ENCODE data around the gene PARD3B.
A peak's percentile ranks its signal among the peaks of the same experiment; 100 is the strongest.

PARD3B gene

GRCh38 chr2:205657579-205657978 lies 1112.3 kb downstream of the PARD3B start:
- CTCF ChIA-PET: no interaction called here
- POLR2A ChIA-PET (ENCODE audit: low non-redundant PET): no interaction called here
- H3K27ac ChIP-seq: no peak overlapping the region
- DNase-seq (ENCODE audit: low spot score): no peak
- no peak for TF ChIP-seq CTCF (conservative IDR thresholded peaks at IDR 0.05; ENCODE audit: low read depth)

DNA sequence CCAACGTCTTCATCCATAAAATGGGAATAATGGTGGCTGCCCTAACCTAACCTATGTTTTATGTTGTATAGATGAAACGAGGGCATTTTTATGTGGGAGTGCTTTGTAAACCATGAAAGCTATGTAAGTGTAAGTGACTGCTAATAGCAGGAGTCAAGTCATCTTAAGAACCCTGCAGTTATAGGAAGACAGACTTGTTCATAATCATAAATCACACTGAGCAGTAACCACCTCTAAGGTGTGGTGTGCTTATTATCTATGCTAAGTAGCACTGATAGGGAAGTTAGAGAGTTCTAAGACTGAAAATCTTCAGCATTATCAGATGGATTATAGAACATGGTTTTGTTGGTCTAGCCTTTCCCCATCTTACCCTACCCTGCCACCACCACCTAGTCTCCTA lies 1112.8 kb downstream of the PARD3B start:
- H3K27ac ChIP-seq: no peak overlapping the region
- DNase-seq (ENCODE audit: low spot score): no peak

GRCh38 chr2:205658572-205658971 lies 1113.3 kb downstream of the PARD3B start:
- no peak for DNase-seq (ENCODE audit: low spot score)
- POLR2A ChIA-PET (ENCODE audit: low non-redundant PET): no interaction called here
- CTCF ChIA-PET: interaction anchor here (0.7 kb wide), 1 partner anchor 117 kb away, joined by 3 read pairs; no protein-coding TSS in a partner anchor
- no peak for TF ChIP-seq CTCF (conservative IDR thresholded peaks at IDR 0.05; ENCODE audit: low read depth)
- H3K27ac ChIP-seq: no peak overlapping the region

More for the DNA sequence above, 1112.8 kb downstream of the PARD3B start:
- ChIA-PET CTCF (interaction anchor here (0.7 kb wide), 1 partner anchor 117 kb away, joined by 3 read pairs; no protein-coding TSS in a partner anchor), POLR2A (ENCODE audit: low non-redundant PET) (no interaction called here)
- no peak for TF ChIP-seq CTCF (conservative IDR thresholded peaks at IDR 0.05; ENCODE audit: low read depth)

GRCh38 chr2:205659922-205660321 lies 1114.6 kb downstream of the PARD3B start:
- POLR2A ChIA-PET (ENCODE audit: low non-redundant PET): no interaction called here
- H3K27ac ChIP-seq: no peak overlapping the region
- DNase-seq (ENCODE audit: low spot score): no peak
- no peak for TF ChIP-seq CTCF (conservative IDR thresholded peaks at IDR 0.05; ENCODE audit: low read depth)
- CTCF ChIA-PET: interaction anchor here (0.5 to 0.7 kb wide), 2 partner anchors 17 to 148 kb away, joined by 3 to 6 read pairs; no protein-coding TSS in a partner anchor

DNA sequence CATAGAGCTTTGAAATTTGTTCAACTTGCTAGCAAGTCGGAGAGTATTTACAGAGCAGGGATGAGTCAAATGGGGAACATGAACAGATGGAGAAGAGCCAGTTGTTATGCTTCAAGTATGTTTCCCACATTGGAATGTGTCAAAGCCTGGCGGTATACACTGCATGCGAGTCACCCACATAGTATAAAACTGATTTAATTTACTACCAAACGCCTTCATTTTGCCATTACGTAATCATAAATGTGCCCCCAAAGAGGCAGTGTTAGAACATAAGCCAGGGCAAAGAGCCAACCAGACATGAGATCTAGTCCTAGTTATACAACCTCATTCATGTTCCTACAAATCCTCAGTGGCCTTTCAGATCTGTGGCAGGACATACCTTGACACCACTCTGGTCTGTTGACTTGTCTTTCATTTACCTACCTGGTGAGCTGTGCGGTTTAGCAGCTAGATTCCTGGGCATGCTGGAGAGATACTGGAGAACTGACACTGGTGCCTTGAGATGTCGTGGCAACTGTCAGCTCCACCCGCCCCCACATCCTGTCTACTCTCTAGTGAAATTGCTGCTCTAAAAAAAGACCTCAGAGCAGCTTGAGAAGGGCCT lies 1115.3 kb downstream of the PARD3B start:
- H3K27ac ChIP-seq: peak overlapping the region; percentile 48; the same call in 1 of the 2 replicates
- peak; percentile 38 for DNase-seq (ENCODE audit: low spot score)
- ChIA-PET POLR2A (ENCODE audit: low non-redundant PET) (no interaction called here), CTCF (interaction anchor here (0.5 to 0.7 kb wide), 3 partner anchors 149 to 672 kb away, joined by 3 read pairs; no protein-coding TSS in a partner anchor)
- no peak for TF ChIP-seq CTCF (conservative IDR thresholded peaks at IDR 0.05; ENCODE audit: low read depth)

- POLR2A ChIA-PET (ENCODE audit: low non-redundant PET): no interaction called here
- no peak for TF ChIP-seq CTCF (conservative IDR thresholded peaks at IDR 0.05; ENCODE audit: low read depth)
- no peak overlapping the region for H3K27ac ChIP-seq
- CTCF ChIA-PET: interaction anchor here (0.5 kb wide), 1 partner anchor 219 kb away, joined by 3 read pairs; no protein-coding TSS in a partner anchor
- DNase-seq (ENCODE audit: low spot score): no peak
Measured at GRCh38 chr2:205661281-205661680, 1116.0 kb downstream of the PARD3B start.

Data from RWPE1 (cell line).